Trophoblast cell (in vitro differentiated cells and primary cell): ENCODE measurements around the gene TCP10L.
"Not testable (repeated sequence)": the region's sequence is repeated elsewhere in the genome, so short reads cannot be mapped to it uniquely, and the experiment has no call there.

Experiments used
- DNase-seq, 2 donors: peaks; one replicate each; pipeline ENCODE4 v3.0.0-alpha.2; 2016
- H2AFZ ChIP-seq: 2 replicates; pipeline ENCODE4 v1.6.1; 2013; ENCODE audit warnings: low read length, moderate library complexity, mild to moderate bottlenecking; ENCODE audit not compliant: insufficient read depth, poor library complexity
- H2AK5ac ChIP-seq: 2 replicates; pipeline ENCODE4 v1.6.1; 2013; ENCODE audit warnings: mild to moderate bottlenecking, low read length
- H2BK120ac ChIP-seq: 2 replicates; pipeline ENCODE4 v1.6.1; 2013; ENCODE audit warnings: low read length, mild to moderate bottlenecking, moderate library complexity; ENCODE audit not compliant: insufficient read depth, poor library complexity
- H2BK12ac ChIP-seq: 2 replicates; pipeline ENCODE4 v1.6.1; 2013; ENCODE audit warnings: mild to moderate bottlenecking, low read length, moderate library complexity
- H2BK5ac ChIP-seq: 2 replicates; pipeline ENCODE4 v1.6.1; 2013; ENCODE audit warnings: low read length, low read depth, moderate library complexity, mild to moderate bottlenecking; ENCODE audit not compliant: poor library complexity
- H3K14ac ChIP-seq: 2 replicates; pipeline ENCODE4 v1.6.1; 2013; ENCODE audit warnings: mild to moderate bottlenecking, low read length
- H3K18ac ChIP-seq: 2 replicates; pipeline ENCODE4 v1.6.1; 2013; ENCODE audit warnings: mild to moderate bottlenecking, low read length
- H3K23ac ChIP-seq: 2 replicates; pipeline ENCODE4 v1.6.1; 2013; ENCODE audit warnings: low read length
- H3K27ac ChIP-seq: 2 replicates; pipeline ENCODE4 v1.5.1; 2013; ENCODE audit warnings: low read depth, mild to moderate bottlenecking, inconsistent platforms, low read length, moderate library complexity
- H3K27me3 ChIP-seq: 2 replicates; pipeline ENCODE4 v1.6.1; 2013; ENCODE audit warnings: inconsistent platforms, mild to moderate bottlenecking, low read length, moderate library complexity; ENCODE audit not compliant: insufficient read depth
- H3K36me3 ChIP-seq, 2 experiments: 1 replicate in 1 of 2; 2 replicates in 1 of 2; pipeline ENCODE4 v1.6.1; 2013; ENCODE audit warnings: low read length in 2 of 2, mild to moderate bottlenecking in 2 of 2, moderate library complexity in 1 of 2; ENCODE audit not compliant: insufficient read depth in 2 of 2, control insufficient read depth in 1 of 2
- H3K4ac ChIP-seq: 2 replicates; pipeline ENCODE4 v1.6.1; 2013; ENCODE audit warnings: low read depth, mild to moderate bottlenecking, low read length, moderate library complexity
- H3K4me1 ChIP-seq, 2 experiments: 1 replicate in 1 of 2; 2 replicates in 1 of 2; pipeline ENCODE4 v1.6.1; 2013; ENCODE audit warnings: low read length in 2 of 2, mild to moderate bottlenecking in 2 of 2, moderate library complexity in 1 of 2; ENCODE audit not compliant: insufficient read depth in 2 of 2, control insufficient read depth in 1 of 2
- H3K4me2 ChIP-seq: 2 replicates; pipeline ENCODE4 v1.6.1; 2013; ENCODE audit warnings: inconsistent platforms, mild to moderate bottlenecking, low read length, moderate library complexity
- H3K4me3 ChIP-seq: 2 replicates; pipeline ENCODE4 v1.5.1; 2013; ENCODE audit warnings: mild to moderate bottlenecking, low read depth, low read length, inconsistent platforms
- H3K79me1 ChIP-seq: one replicate; pipeline ENCODE4 v1.6.1; 2013; ENCODE audit warnings: low read length
- H3K79me2 ChIP-seq: 2 replicates; pipeline ENCODE4 v1.6.1; 2013; ENCODE audit warnings: low read length, mild to moderate bottlenecking; ENCODE audit not compliant: control insufficient read depth, insufficient read depth, poor library complexity
- H3K9ac ChIP-seq: 2 replicates; pipeline ENCODE4 v1.6.1; 2013; ENCODE audit warnings: mild to moderate bottlenecking, low read length
- H3K9me3 ChIP-seq: 2 replicates; pipeline ENCODE4 v1.6.1; 2013; ENCODE audit warnings: low read depth, mild to moderate bottlenecking, control low read depth, inconsistent platforms, low read length; ENCODE audit not compliant: insufficient read depth
- H4K12ac ChIP-seq: 2 replicates; pipeline ENCODE4 v1.6.1; 2013; ENCODE audit warnings: low read depth, mild to moderate bottlenecking, low read length, moderate library complexity
- H4K8ac ChIP-seq: 2 replicates; pipeline ENCODE4 v1.6.1; 2013; ENCODE audit warnings: low read depth, mild to moderate bottlenecking, low read length, moderate library complexity
- H4K91ac ChIP-seq: one replicate; pipeline ENCODE4 v1.6.1; 2013; ENCODE audit warnings: low read depth, mild to moderate bottlenecking, low read length, moderate library complexity
- WGBS: extraction: QIAGEN DNeasy Blood & Tissue Kit; methylation state at CpG from one replicate; pipeline ENCODE4 v1.1.7; 2013; ENCODE audit warnings: missing lambda C conversion rate; ENCODE audit not compliant: insufficient read length, insufficient coverage; ENCODE audit errors: extremely low coverage; 5-methylcytosine and 5-hydroxymethylcytosine counted together

The TCP10L gene

DNA sequence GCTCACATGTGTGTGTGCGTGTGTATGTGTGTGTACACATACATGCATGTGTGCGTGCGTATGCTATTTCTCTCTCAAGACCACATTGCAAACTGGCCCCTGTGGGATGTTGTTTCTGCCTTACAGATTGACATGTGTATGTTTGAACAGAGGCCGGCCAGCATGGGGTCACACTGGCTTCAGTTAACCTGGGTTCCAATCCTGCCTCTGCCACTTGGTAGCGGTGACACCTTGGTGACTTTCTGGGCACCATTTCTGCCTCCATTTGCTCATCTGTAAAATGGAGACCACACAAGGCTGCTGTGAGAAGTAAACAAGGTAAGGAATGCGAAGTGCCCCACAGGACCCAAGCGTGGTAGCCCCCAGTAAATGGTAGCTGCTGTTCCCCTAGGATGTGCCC is 51.7 kb downstream of the TCP10L start:
- H3K79me2 ChIP-seq = no peaks in the 10 kb centered on the region
- no peak overlapping the region for H3K4ac ChIP-seq
- H3K36me3 ChIP-seq = no peaks in the 10 kb centered on the region
- peaks cover 12% of the 10 kb centered on the region for H3K9me3 ChIP-seq
- DNase-seq = no peak
- no peak overlapping the region for H4K8ac ChIP-seq
- no peaks in the 10 kb centered on the region for H3K27me3 ChIP-seq
- H3K4me3 ChIP-seq = peak overlapping the region; percentile 59
- H3K4me2 ChIP-seq = no peak overlapping the region
- H2BK5ac ChIP-seq = no peak overlapping the region
- H3K9ac ChIP-seq = no peak overlapping the region
- no CpG with 5 or more reads among the region's 7 CpGs for WGBS
- no peak overlapping the region for H3K18ac ChIP-seq
- no peak overlapping the region for H2AFZ ChIP-seq
- H2AK5ac ChIP-seq = no peak overlapping the region
- H3K27ac ChIP-seq = no peak overlapping the region
- H2BK12ac ChIP-seq = no peak overlapping the region
- no peaks in the 10 kb centered on the region for H3K4me1 ChIP-seq
- H4K91ac ChIP-seq = no peak overlapping the region
- no peak overlapping the region for H4K12ac ChIP-seq
- H3K14ac ChIP-seq = no peak overlapping the region
- no peak overlapping the region for H3K23ac ChIP-seq
- H3K79me1 ChIP-seq = no peaks in the 10 kb centered on the region
- H2BK120ac ChIP-seq = no peak overlapping the region

- Histone ChIP-seq H2AK5ac (no peak overlapping the region), H3K4me1 (no peaks in the 10 kb centered on the region), H4K91ac (no peak overlapping the region), H3K4me3 (peak overlapping the region; percentile 59), H4K12ac (no peak overlapping the region), H2BK120ac (no peak overlapping the region), H2BK5ac (no peak overlapping the region), H3K27ac (no peak overlapping the region), H3K36me3 (no peaks in the 10 kb centered on the region), H4K8ac (no peak overlapping the region), H3K4ac (no peak overlapping the region), H3K9ac (no peak overlapping the region), H3K4me2 (no peak overlapping the region), H2AFZ (no peak overlapping the region), H3K23ac (peak overlapping the region; percentile 1), H3K79me1 (no peaks in the 10 kb centered on the region), H3K18ac (no peak overlapping the region), H2BK12ac (no peak overlapping the region), H3K27me3 (no peaks in the 10 kb centered on the region), H3K79me2 (no peaks in the 10 kb centered on the region), H3K9me3 (peaks cover 12% of the 10 kb centered on the region), H3K14ac (no peak overlapping the region)
- no peak for DNase-seq
- WGBS = no CpG with 5 or more reads among the region's 4 CpGs
These were observed 52.3 kb downstream of the TCP10L start for GRCh38 chr21:32533053-32533452.

- Histone ChIP-seq H3K14ac (no peak overlapping the region), H3K4me1 (no peaks in the 10 kb centered on the region), H3K18ac (no peak overlapping the region), H2AK5ac (no peak overlapping the region), H3K4me3 (peak overlapping the region; percentile 59), H3K79me2 (no peaks in the 10 kb centered on the region), H2BK12ac (no peak overlapping the region), H3K79me1 (no peaks in the 10 kb centered on the region), H3K23ac (no peak overlapping the region), H3K9me3 (peaks cover 12% of the 10 kb centered on the region), H3K9ac (no peak overlapping the region), H3K36me3 (no peaks in the 10 kb centered on the region), H2AFZ (no peak overlapping the region), H3K4ac (no peak overlapping the region), H3K27me3 (no peaks in the 10 kb centered on the region), H4K12ac (no peak overlapping the region), H2BK120ac (no peak overlapping the region), H4K8ac (no peak overlapping the region), H3K27ac (no peak overlapping the region), H2BK5ac (no peak overlapping the region), H3K4me2 (no peak overlapping the region), H4K91ac (no peak overlapping the region)
- no peak for DNase-seq
- no CpG with 5 or more reads among the region's 6 CpGs for WGBS
These were observed 52.7 kb downstream of the TCP10L start for GRCh38 chr21:32532636-32533035.

GRCh38 chr21:32531561-32531960 is 53.8 kb downstream of the TCP10L start:
- H3K4me1 ChIP-seq, H2BK120ac ChIP-seq, H3K4me2 ChIP-seq, H4K8ac ChIP-seq, H3K4me3 ChIP-seq, H2BK5ac ChIP-seq, H3K79me1 ChIP-seq, H2BK12ac ChIP-seq, H4K91ac ChIP-seq, H2AFZ ChIP-seq, H3K27ac ChIP-seq, H3K14ac ChIP-seq, H3K9ac ChIP-seq, H3K23ac ChIP-seq, H2AK5ac ChIP-seq, H3K27me3 ChIP-seq, H3K79me2 ChIP-seq, H4K12ac ChIP-seq, H3K36me3 ChIP-seq, H3K4ac ChIP-seq, H3K18ac ChIP-seq, DNase-seq: not testable (repeated sequence)
- WGBS = no CpG with 5 or more reads among the region's 3 CpGs
- H3K9me3 ChIP-seq = peaks cover 12% of the 10 kb centered on the region
